ENCODE results near the gene FAT2. TPM values are rescaled to one million over a fixed set of nuclear protein-coding genes. Genes with fewer than 3 reads are reported as not detected.

The FAT2 gene, protein sequence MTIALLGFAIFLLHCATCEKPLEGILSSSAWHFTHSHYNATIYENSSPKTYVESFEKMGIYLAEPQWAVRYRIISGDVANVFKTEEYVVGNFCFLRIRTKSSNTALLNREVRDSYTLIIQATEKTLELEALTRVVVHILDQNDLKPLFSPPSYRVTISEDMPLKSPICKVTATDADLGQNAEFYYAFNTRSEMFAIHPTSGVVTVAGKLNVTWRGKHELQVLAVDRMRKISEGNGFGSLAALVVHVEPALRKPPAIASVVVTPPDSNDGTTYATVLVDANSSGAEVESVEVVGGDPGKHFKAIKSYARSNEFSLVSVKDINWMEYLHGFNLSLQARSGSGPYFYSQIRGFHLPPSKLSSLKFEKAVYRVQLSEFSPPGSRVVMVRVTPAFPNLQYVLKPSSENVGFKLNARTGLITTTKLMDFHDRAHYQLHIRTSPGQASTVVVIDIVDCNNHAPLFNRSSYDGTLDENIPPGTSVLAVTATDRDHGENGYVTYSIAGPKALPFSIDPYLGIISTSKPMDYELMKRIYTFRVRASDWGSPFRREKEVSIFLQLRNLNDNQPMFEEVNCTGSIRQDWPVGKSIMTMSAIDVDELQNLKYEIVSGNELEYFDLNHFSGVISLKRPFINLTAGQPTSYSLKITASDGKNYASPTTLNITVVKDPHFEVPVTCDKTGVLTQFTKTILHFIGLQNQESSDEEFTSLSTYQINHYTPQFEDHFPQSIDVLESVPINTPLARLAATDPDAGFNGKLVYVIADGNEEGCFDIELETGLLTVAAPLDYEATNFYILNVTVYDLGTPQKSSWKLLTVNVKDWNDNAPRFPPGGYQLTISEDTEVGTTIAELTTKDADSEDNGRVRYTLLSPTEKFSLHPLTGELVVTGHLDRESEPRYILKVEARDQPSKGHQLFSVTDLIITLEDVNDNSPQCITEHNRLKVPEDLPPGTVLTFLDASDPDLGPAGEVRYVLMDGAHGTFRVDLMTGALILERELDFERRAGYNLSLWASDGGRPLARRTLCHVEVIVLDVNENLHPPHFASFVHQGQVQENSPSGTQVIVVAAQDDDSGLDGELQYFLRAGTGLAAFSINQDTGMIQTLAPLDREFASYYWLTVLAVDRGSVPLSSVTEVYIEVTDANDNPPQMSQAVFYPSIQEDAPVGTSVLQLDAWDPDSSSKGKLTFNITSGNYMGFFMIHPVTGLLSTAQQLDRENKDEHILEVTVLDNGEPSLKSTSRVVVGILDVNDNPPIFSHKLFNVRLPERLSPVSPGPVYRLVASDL (N-terminal part only)
- total RNA-seq = under 1 TPM; 0.10 to 0.43 (median 0.27) TPM

DNA sequence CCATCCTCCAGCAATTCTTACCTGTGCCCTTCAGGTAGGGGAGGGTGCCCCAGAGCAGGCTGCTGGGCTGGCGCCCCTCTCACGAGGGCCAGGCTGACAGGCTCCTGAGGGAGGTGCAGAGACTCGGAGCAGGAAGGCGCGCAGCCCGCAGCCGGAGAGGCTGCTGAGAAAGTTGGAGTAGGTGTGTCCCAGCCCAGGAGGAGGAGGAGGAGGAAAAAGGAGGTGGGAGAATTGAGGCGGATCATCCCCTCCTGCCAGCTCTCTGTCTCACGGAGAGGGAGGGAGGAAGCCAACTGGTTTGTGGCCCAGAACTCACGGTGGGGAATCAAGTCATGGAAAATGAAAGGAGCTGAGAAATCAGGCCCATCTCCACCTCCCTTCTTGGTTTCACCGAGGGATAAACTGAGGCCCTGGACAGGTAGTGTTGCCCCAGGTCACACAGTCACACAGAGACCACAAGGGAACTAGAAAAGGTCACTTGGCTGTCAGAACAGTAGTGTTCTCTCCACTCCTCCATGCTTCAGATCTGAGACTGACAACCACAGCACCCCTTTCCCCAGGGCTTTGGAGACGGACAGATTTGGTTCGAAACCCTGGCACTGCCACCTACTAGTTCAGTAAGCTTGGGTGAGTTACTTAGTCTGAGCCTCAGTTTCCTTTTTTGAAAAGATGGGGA, at the start of gene FAT2:
Gene FAT2 (minus strand): TSS at position 188 of the 676 bp plus-strand sequence. CDS start 22,400 bp downstream, outside the sequence.
- WGBS, 10 experiments = 13 to 100% (median 60%) methylated on average over 1 to 11 of the region's 13 CpGs; no CpG with 5 or more reads in 3 of the 10 experiments
- in situ Hi-C loops (cut with MboI; ENCODE audit: low pct_unique_long_range_greater_than_20kb in 2 of 9, low sequenced_read_pairs in 9 of 9, unreplicated experiment in 9 of 9) = no loop called here
- H3K27ac ChIP-seq = no peak within 1 kb of the TSS
- peak in 2 of 8 experiments; percentile 26 to 45 for ATAC-seq (replicated peaks in 6 of 8)
- no peak within 1 kb of the TSS for H3K4me3 ChIP-seq
- H3K4me1 ChIP-seq (replicated peaks in 1 of 2) = no peaks in the 10 kb centered on the region

DNA sequence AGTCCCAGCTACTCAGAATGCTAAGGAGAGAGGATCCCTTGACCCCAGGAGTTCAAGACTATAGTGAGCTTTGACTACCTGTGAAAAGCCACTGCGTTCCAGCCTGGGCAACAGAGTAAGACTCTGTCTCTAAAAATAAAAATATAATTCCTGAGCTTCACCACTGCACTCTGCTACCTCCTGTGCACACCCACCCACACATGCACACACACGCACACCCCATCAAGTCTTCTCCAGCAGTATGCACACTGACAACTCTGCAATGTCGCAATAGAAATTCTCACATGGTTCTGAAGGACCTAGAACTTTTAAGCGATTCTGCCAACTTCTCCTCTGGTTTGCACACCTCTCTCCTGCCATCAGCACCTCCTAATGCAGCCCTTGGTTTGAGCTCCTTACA, 47.5 kb upstream of the FAT2 start:
- no peak for ATAC-seq (replicated peaks in 6 of 8)

DNA sequence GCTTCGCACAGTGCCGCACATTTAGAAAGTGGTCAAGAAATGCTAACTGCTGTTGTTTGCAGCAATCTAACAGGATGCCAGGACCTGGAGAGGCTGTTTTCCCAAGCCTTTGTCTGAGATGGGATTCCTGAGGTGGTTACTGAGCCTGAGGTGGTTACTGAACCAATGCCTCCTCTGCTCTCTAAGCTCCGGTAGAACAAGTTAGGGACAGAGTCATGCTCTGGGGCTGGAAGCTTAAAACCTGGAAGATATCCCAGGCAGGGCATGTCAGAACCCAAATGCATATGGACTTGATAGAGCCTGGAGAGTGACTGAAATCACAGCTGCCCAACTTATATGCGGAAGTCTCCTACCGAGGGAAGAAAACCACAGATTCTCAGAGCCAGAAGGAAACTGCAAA, 46.5 kb upstream of the FAT2 start:
- peak in 1 of 8 experiments; percentile 61 for ATAC-seq (replicated peaks in 6 of 8)
- Histone ChIP-seq H3K4me3 (no peak overlapping the region), H3K4me1 (replicated peaks in 1 of 2) (no peaks in the 10 kb centered on the region), H3K27ac (no peak overlapping the region)
- WGBS, 10 experiments = 20 to 90% (median 77%) methylated on average over 1 to 5 of the region's 5 CpGs; no CpG with 5 or more reads in 4 of the 10 experiments
- in situ Hi-C loops (cut with MboI; ENCODE audit: low pct_unique_long_range_greater_than_20kb in 2 of 9, low sequenced_read_pairs in 9 of 9, unreplicated experiment in 9 of 9) = loop anchor here in 1 of 9 experiments (25.0 kb wide), 1 partner anchor 200 kb away; the partner anchor contains the start of gene SLC36A1

More for the DNA sequence above, 47.5 kb upstream of the FAT2 start:
- Histone ChIP-seq H3K27ac (no peak overlapping the region), H3K4me1 (replicated peaks in 1 of 2) (no peaks in the 10 kb centered on the region), H3K4me3 (no peak overlapping the region)
- in situ Hi-C loops (cut with MboI; ENCODE audit: low pct_unique_long_range_greater_than_20kb in 2 of 9, low sequenced_read_pairs in 9 of 9, unreplicated experiment in 9 of 9) = loop anchor here in 1 of 9 experiments (25.0 kb wide), 1 partner anchor 201 kb away; the partner anchor contains the start of gene SLC36A1
- 38 to 100% (median 79%) methylated on average over 1 to 4 of the region's 4 CpGs; no CpG with 5 or more reads in 2 of the 10 experiments for WGBS, 10 experiments

DNA sequence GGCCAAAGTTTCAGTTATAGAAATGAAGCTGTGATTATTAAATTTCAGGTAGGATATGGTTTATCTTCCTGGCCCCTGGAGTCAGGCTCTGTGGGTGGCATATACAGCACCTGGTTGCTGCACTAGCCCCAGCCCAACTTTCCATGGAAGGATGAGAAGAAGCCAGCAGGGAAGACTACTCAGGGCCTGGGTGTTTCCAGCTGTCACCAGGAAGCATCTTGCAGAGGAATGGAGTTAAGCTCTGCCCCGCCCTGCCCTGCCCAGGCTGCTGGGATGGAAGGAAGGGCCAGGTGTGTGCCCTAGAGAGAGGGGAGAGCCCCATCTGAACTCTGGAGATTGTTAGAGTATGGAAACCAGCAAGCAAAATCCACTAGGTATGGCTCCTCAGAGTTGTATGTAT, 42.8 kb upstream of the FAT2 start:
- WGBS, 10 experiments = 0% methylated on average over 1 of the region's 1 CpG; no CpG with 5 or more reads in 9 of the 10 experiments
- Histone ChIP-seq H3K4me3 (no peak overlapping the region), H3K4me1 (replicated peaks in 1 of 2) (no peaks in the 10 kb centered on the region), H3K27ac (no peak overlapping the region)
- peak in 1 of 8 experiments; percentile 26 for ATAC-seq (replicated peaks in 6 of 8)
- in situ Hi-C loops (cut with MboI; ENCODE audit: low pct_unique_long_range_greater_than_20kb in 2 of 9, low sequenced_read_pairs in 9 of 9, unreplicated experiment in 9 of 9) = loop anchor here in 1 of 9 experiments (25.0 kb wide), 1 partner anchor 197 kb away; the partner anchor contains the start of gene SLC36A1

DNA sequence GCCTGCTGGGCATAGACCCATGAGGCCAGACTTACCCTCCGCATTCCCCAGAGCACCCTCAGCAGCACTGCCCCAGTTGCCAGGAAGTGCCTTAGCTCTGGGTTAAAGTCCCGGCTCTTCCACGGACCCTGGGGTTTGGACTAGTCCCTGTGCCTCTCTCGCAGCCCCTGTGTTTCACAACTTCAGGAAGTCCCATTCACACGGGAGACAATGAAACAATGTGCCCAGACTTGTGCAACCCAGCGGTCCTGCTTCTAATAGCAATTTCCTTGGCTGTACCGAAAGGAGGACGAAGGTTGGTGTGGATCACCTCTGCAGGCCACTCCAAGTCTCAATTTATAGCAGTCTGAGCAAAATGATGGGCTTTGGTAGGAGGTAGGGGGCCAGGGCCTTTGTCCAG, 41.8 kb upstream of the FAT2 start:
- no peak overlapping the region for H3K4me3 ChIP-seq
- no peak overlapping the region for H3K27ac ChIP-seq
- in situ Hi-C loops (cut with MboI; ENCODE audit: low pct_unique_long_range_greater_than_20kb in 2 of 9, low sequenced_read_pairs in 9 of 9, unreplicated experiment in 9 of 9) = loop anchor here in 1 of 9 experiments (25.0 kb wide), 1 partner anchor 196 kb away; the partner anchor contains the start of gene SLC36A1
- WGBS, 10 experiments = 38 to 90% (median 73%) methylated on average over 3 to 4 of the region's 8 CpGs; no CpG with 5 or more reads in 4 of the 10 experiments
- no peaks in the 10 kb centered on the region for H3K4me1 ChIP-seq (replicated peaks in 1 of 2)
- no peak for ATAC-seq (replicated peaks in 6 of 8)

DNA sequence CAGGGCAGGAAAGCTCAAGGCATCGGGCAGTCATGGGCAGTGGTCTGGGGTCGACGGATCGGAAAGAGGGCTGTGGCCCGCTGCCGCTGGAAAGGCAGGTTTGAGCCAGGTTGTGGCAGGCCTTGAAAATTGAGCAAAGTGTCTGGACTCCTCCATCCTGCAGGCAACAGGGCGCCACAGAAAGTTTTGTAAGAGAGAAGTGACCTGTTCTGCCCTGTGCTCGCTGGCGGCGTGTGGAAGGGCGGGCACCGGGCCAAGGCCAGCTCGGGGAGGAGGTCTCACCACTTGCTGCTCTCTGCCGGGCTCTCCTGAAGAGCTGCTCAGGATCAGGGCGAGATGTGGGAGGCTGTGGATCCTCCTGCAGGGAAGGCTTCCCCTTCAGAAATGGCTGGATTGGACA, 41.4 kb upstream of the FAT2 start:
- H3K4me1 ChIP-seq (replicated peaks in 1 of 2) = no peaks in the 10 kb centered on the region
- no peak overlapping the region for H3K4me3 ChIP-seq
- in situ Hi-C loops (cut with MboI; ENCODE audit: low pct_unique_long_range_greater_than_20kb in 2 of 9, low sequenced_read_pairs in 9 of 9, unreplicated experiment in 9 of 9) = loop anchor here in 1 of 9 experiments (25.0 kb wide), 1 partner anchor 195 kb away; the partner anchor contains the start of gene SLC36A1
- no peak overlapping the region for H3K27ac ChIP-seq
- no peak for ATAC-seq (replicated peaks in 6 of 8)
- WGBS, 10 experiments = 66 to 100% (median 84%) methylated on average over 1 to 12 of the region's 15 CpGs; no CpG with 5 or more reads in 2 of the 10 experiments

DNA sequence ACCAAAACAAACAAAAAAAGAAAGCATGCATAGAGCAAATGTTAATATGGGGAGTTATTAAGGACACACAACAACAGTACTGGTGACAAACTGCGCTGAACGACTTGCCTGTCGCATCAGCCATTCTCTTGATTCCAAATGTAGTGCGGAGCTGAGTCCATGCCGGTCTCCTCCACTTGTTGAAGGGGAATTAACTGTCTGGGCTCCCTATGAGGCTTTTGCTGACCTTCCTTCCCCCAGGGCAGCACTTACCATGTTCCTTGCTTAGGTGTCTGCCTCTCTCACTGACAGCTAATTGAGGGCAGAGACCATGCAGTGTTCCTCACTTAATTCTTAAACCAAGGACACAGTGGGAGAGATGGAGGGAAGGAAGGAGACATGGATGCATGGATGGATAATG, 40.8 kb upstream of the FAT2 start:
- ATAC-seq (replicated peaks in 6 of 8) = no peak
- H3K27ac ChIP-seq = no peak overlapping the region
- in situ Hi-C loops (cut with MboI; ENCODE audit: low pct_unique_long_range_greater_than_20kb in 2 of 9, low sequenced_read_pairs in 9 of 9, unreplicated experiment in 9 of 9) = loop anchor here in 1 of 9 experiments (25.0 kb wide), 1 partner anchor 195 kb away; the partner anchor contains the start of gene SLC36A1
- H3K4me3 ChIP-seq = no peak overlapping the region
- WGBS, 10 experiments = 67 to 100% (median 90%) methylated on average over 1 to 5 of the region's 5 CpGs; no CpG with 5 or more reads in 3 of the 10 experiments
- H3K4me1 ChIP-seq (replicated peaks in 1 of 2) = no peaks in the 10 kb centered on the region

DNA sequence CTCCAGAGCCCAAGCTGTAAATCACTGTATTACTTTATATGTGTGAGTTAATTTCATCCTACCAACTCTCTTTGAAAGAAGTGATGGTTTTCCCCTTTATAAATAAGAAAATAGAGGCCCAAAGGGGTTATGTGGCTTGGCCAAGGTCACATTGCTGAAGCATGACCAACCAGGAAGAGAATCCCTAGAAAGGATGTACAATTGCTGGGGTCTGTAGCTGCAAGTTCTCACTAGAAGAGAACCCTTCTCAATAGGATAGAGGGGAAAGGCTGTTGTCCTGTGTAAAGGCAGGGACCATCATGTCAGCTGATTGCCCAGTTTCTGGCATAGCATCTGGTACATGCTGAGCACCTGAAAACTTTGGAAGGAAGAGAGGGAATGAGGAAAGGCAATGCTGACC, 39.0 kb upstream of the FAT2 start:
- Histone ChIP-seq H3K4me1 (replicated peaks in 1 of 2) (no peaks in the 10 kb centered on the region), H3K27ac (no peak overlapping the region), H3K4me3 (no peak overlapping the region)
- in situ Hi-C loops (cut with MboI; ENCODE audit: low pct_unique_long_range_greater_than_20kb in 2 of 9, low sequenced_read_pairs in 9 of 9, unreplicated experiment in 9 of 9) = loop anchor here in 1 of 9 experiments (25.0 kb wide), 1 partner anchor 193 kb away; the partner anchor contains the start of gene SLC36A1
- ATAC-seq (replicated peaks in 6 of 8) = no peak

DNA sequence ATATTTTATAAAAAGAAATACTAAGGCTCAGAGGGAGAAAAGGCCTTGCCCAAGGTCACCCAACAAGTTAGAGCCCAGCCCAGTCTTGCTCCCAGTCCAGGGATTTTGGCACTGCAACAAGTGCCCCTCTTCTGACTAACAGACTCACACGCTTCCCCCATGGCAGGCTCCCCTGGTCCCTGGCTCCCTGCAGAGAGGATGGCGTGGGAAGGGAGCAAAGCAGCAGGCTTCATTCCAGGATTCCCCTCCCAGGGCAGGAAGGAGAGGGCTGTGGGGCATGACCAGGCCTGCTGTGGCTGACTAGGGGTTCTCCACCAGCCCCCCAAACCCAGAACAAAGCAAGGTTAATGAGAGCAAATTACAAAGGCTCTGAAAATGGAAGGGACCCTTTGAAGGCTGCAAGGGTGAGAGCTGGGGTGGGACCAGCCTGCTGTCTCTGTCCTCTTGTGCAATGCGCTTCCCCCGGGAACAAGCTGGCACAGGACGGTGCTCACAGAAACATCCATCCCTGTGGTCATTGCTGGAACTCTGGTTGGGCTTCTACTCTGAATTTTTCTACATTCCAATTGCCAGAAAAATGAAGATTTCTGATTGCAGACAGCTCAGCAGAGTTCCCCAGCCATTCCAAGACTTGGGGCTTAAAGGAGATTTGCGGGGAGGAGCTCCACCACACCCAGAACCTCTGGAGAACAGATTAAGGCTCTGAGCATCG, 37.1 kb upstream of the FAT2 start:
- H3K27ac ChIP-seq = no peak overlapping the region
- in situ Hi-C loops (cut with MboI; ENCODE audit: low pct_unique_long_range_greater_than_20kb in 2 of 9, low sequenced_read_pairs in 9 of 9, unreplicated experiment in 9 of 9) = loop anchor here in 1 of 9 experiments (25.0 kb wide), 1 partner anchor 191 kb away; the partner anchor contains the start of gene SLC36A1
- H3K4me1 ChIP-seq (replicated peaks in 1 of 2) = no peaks in the 10 kb centered on the region
- WGBS, 10 experiments = 5 to 100% (median 83%) methylated on average over 1 to 3 of the region's 7 CpGs; no CpG with 5 or more reads in 3 of the 10 experiments
- ATAC-seq (replicated peaks in 6 of 8) = peak in 2 of 8 experiments; percentile 25 to 50
- H3K4me3 ChIP-seq = no peak overlapping the region

DNA sequence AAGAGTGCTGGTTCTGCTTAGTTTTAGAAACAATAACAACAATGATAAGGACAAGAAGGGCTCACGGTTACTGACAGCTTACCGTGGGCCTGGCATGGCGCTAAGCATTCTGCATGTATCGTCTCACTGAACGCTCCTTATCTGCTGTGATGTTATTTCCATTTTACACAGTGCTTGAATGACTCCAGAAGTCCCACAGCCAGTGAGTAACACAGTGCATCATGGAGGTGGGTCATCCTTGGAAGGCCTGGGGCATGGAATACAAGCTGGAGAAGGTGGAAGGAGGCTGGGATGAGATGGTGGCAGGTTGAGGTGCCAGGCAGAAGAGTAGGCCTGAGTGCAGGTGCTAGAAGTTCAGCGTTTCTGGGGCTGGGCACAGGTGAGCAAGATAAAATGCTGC, 36.5 kb upstream of the FAT2 start:
- 13 to 100% (median 86%) methylated on average over 1 to 6 of the region's 6 CpGs; no CpG with 5 or more reads in 2 of the 10 experiments for WGBS, 10 experiments
- no peak overlapping the region for H3K4me3 ChIP-seq
- no peak for ATAC-seq (replicated peaks in 6 of 8)
- no peak overlapping the region for H3K27ac ChIP-seq
- no peaks in the 10 kb centered on the region for H3K4me1 ChIP-seq (replicated peaks in 1 of 2)
- in situ Hi-C loops (cut with MboI; ENCODE audit: low pct_unique_long_range_greater_than_20kb in 2 of 9, low sequenced_read_pairs in 9 of 9, unreplicated experiment in 9 of 9) = loop anchor here in 1 of 9 experiments (25.0 kb wide), 1 partner anchor 190 kb away; the partner anchor contains the start of gene SLC36A1

DNA sequence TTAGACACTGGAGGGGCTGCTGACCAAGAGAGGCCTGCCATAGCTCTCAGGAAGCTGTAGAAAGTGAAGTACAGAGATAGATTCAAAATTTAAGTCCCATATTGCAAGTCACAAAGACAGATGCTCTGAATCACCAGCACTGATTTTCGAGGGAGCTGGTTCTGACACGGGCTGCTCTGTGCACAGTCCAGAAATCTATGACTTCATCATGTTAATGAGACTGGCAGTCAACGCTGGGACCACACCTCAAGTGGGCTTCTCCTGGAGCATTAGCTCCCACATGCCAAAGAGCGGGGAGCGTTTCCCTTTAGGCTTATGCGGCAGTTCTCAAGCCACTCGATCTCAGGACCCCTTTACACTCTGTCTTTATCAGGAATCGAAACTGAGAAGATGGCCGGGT, 34.2 kb upstream of the FAT2 start:
- in situ Hi-C loops (cut with MboI; ENCODE audit: low pct_unique_long_range_greater_than_20kb in 2 of 9, low sequenced_read_pairs in 9 of 9, unreplicated experiment in 9 of 9) = loop anchor here in 1 of 9 experiments (25.0 kb wide), 1 partner anchor 188 kb away; the partner anchor contains the start of gene SLC36A1
- 0 to 100% (median 74%) methylated on average over 1 to 6 of the region's 9 CpGs; no CpG with 5 or more reads in 4 of the 10 experiments for WGBS, 10 experiments
- Histone ChIP-seq H3K27ac (no peak overlapping the region), H3K4me1 (replicated peaks in 1 of 2) (no peaks in the 10 kb centered on the region), H3K4me3 (no peak overlapping the region)
- peak in 3 of 8 experiments; percentile 54 to 74 (median 73) for ATAC-seq (replicated peaks in 6 of 8)
